ENCODE results near the gene PPIA.

GRCh38 chr7:44796034-44796503 lies 412 bp upstream of the PPIA start:
- TF ChIP-seq, protein P1, sequence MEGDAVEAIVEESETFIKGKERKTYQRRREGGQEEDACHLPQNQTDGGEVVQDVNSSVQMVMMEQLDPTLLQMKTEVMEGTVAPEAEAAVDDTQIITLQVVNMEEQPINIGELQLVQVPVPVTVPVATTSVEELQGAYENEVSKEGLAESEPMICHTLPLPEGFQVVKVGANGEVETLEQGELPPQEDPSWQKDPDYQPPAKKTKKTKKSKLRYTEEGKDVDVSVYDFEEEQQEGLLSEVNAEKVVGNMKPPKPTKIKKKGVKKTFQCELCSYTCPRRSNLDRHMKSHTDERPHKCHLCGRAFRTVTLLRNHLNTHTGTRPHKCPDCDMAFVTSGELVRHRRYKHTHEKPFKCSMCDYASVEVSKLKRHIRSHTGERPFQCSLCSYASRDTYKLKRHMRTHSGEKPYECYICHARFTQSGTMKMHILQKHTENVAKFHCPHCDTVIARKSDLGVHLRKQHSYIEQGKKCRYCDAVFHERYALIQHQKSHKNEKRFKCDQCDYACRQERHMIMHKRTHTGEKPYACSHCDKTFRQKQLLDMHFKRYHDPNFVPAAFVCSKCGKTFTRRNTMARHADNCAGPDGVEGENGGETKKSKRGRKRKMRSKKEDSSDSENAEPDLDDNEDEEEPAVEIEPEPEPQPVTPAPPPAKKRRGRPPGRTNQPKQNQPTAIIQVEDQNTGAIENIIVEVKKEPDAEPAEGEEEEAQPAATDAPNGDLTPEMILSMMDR (IDR thresholded peaks at IDR 0.05 in 2 of 3, conservative IDR thresholded peaks at IDR 0.05 in 1 of 3; ENCODE audit: borderline replicate concordance in 1 of 3, insufficient read depth in 1 of 3, low read depth in 2 of 3, low read length in 2 of 3): no peak
- TF ChIP-seq MAX (IDR thresholded peaks at IDR 0.05): peak; percentile 89
- no peak for TF ChIP-seq POLR2A (IDR thresholded peaks at IDR 0.05; ENCODE audit: borderline replicate concordance, extremely low read depth, insufficient read depth, insufficient read length)
- no peak for TF ChIP-seq SIN3A (IDR thresholded peaks at IDR 0.05; ENCODE audit: low read depth)
- no peak for TF ChIP-seq ZNF274 (IDR thresholded peaks at IDR 0.05; ENCODE audit: low read depth, low read length)
- TF ChIP-seq CEBPB (IDR thresholded peaks at IDR 0.05; ENCODE audit: low read depth): no peak
- TF ChIP-seq JUND (IDR thresholded peaks at IDR 0.05): no peak
- no peak for TF ChIP-seq YY1 (IDR thresholded peaks at IDR 0.05; ENCODE audit: extremely low read depth, insufficient replicate concordance, low read depth, low read length)

Data from HCT116 (cell line).